ENCODE measurements around the gene AP1G2. TPM values are rescaled to one million over a fixed set of nuclear protein-coding genes. Genes with fewer than 3 reads are reported as not detected.
"Not testable (repeated sequence)": the region's sequence is repeated elsewhere in the genome, so short reads cannot be mapped to it uniquely, and the experiment has no call there.

The AP1G2 gene
- total and polyA plus RNA-seq, 5 donors from 2014 or later, result 56.1 to 329 (median 84.4) TPM

DNA sequence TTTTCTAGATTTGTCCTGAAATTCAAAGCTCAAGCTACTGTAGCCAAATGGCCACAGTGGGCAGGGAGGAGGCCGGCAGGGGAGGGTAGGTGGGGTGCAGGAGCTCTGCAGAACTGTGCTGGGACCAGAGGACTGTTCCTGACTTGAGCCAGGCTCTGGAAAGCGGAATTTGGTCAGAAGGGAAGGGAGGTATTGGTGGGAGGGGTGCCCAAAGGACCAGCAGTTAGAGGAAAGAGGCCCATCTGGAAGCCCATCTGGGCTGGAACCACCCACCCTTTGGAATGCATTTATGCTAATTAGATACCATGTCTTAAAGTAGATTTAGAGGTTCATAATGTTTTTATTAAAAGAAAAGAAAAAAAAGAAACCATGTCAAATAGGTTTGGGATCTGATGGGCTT lies 35.5 kb upstream of the AP1G2 start:
- H3K36me3 Mint-ChIP-seq, result no peaks in the 10 kb centered on the region
- H3K4me1 Mint-ChIP-seq, result peaks cover 0 to 8% (median 3%) of the 10 kb centered on the region in 4 donors
- no peaks in the 10 kb centered on the region for H3K4me1 ChIP-seq (ENCODE audit: control insufficient read depth, insufficient read depth, low read length, poor library complexity, severe bottlenecking)
- ATAC-seq (ENCODE audit: low read depth in 2 of 2) (no peak), DNase-seq (no peak)
- H3K27ac ChIP-seq (ENCODE audit: insufficient read depth, low read length, poor library complexity, severe bottlenecking), result no peak overlapping the region
- H3K9me3 Mint-ChIP-seq, result peaks cover 0 to 6% (median 0%) of the 10 kb centered on the region in 7 donors
- H3K36me3 ChIP-seq (ENCODE audit: control insufficient read depth, insufficient read depth, low read length), result no peaks in the 10 kb centered on the region
- H3K4me3 Mint-ChIP-seq, result no peak overlapping the region
- no peak overlapping the region for H3K4me3 ChIP-seq (ENCODE audit: low read depth, low read length)
- no peaks in the 10 kb centered on the region for H3K27me3 ChIP-seq (ENCODE audit: control insufficient read depth, insufficient read depth, low read length)
- peaks cover 0 to 3% of the 10 kb centered on the region in 2 experiments for H3K9me3 ChIP-seq (ENCODE audit: control insufficient read depth in 2 of 2, low read length in 2 of 2)
- peak overlapping the region in 1 of 3 donors; percentile 49 for H3K27ac Mint-ChIP-seq
- H3K27me3 Mint-ChIP-seq, result peaks cover 11% of the 10 kb centered on the region

DNA sequence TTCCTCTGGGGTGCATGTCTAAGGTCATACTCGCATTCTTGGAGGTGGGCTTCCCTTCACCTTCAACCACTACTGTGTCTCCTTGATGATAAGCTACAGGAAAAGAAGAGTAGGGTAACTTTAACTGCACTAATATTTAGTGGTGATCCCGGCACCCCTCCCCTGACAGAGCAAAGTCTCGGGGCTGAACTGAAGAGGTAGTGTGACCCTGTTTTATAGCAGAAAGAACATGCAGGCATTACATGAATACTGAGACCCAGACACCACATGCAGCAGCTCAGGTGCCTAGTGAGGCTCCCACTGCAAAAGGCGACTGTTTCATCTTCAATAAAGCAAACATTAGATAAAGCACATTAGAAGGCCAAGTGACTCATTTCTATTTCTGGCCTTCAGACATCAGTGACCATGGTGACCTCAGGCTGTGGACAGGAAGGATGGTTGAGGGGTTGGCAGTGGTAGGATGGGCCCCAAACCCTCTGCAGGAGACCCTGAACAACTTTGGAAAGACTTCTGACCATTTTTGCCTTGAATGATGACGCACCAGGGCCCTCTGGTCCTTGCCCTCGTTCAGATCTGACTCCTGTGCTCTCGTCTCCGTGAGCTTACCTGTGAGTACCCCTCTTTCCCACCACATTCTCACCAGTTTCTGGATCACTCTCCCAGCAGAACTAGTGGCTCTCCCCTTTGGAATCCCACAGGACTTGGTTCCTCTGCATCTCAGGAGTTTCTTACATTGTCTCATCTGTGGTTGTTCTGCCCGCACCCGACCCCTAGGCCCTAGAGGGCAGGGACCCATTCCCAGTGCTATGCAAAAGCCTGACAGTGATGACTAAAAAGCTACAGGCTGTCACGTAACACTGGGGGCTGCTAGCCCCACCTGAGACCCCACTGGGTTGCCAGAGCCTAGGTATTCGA lies 34.8 kb upstream of the AP1G2 start:
- Histone ChIP-seq H3K9me3 (ENCODE audit: control insufficient read depth in 2 of 2, low read length in 2 of 2) (peaks cover 0 to 3% of the 10 kb centered on the region in 2 experiments), H3K4me3 (ENCODE audit: low read depth, low read length) (no peak overlapping the region), H3K4me1 (ENCODE audit: control insufficient read depth, insufficient read depth, low read length, poor library complexity, severe bottlenecking) (no peaks in the 10 kb centered on the region), H3K27me3 (ENCODE audit: control insufficient read depth, insufficient read depth, low read length) (no peaks in the 10 kb centered on the region), H3K36me3 (ENCODE audit: control insufficient read depth, insufficient read depth, low read length) (no peaks in the 10 kb centered on the region), H3K27ac (ENCODE audit: insufficient read depth, low read length, poor library complexity, severe bottlenecking) (no peak overlapping the region)
- H3K27me3 Mint-ChIP-seq, result peaks cover 11% of the 10 kb centered on the region
- peaks cover 0 to 7% (median 3%) of the 10 kb centered on the region in 4 donors for H3K4me1 Mint-ChIP-seq
- DNase-seq (no peak), ATAC-seq (ENCODE audit: low read depth in 2 of 2) (no peak)
- peaks cover 0 to 6% (median 0%) of the 10 kb centered on the region in 7 donors for H3K9me3 Mint-ChIP-seq
- no peaks in the 10 kb centered on the region for H3K36me3 Mint-ChIP-seq
- no peak overlapping the region for H3K27ac Mint-ChIP-seq
- no peak overlapping the region for H3K4me3 Mint-ChIP-seq

DNA sequence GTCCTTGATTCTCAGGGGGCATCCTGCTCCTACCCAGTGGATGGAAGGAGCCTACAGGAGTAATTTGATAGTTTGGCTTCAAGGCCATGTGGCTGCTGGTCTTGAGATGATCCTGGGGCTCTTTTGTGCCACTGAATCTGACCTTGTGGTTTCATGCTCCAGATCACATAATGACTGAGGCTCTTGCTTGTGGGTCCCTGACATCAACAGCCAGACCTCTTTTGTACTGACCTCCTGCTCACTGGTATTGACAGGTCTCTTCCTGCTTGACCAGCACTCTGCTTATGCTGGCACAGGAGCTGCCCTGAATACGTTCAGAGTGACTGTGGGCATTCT lies 34.2 kb upstream of the AP1G2 start:
- Mint-ChIP-seq H3K36me3 (no peaks in the 10 kb centered on the region), H3K4me3 (no peak overlapping the region), H3K27ac (no peak overlapping the region), H3K4me1 (peaks cover 0 to 4% (median 3%) of the 10 kb centered on the region in 4 donors), H3K27me3 (peaks cover 15% of the 10 kb centered on the region), H3K9me3 (peaks cover 0 to 6% (median 0%) of the 10 kb centered on the region in 7 donors)
- H3K4me1 ChIP-seq (ENCODE audit: control insufficient read depth, insufficient read depth, low read length, poor library complexity, severe bottlenecking), result no peaks in the 10 kb centered on the region
- DNase-seq, result no peak
- no peak for ATAC-seq (ENCODE audit: low read depth in 2 of 2)
- H3K9me3 ChIP-seq (ENCODE audit: control insufficient read depth in 2 of 2, low read length in 2 of 2), result peaks cover 0 to 3% of the 10 kb centered on the region in 2 experiments
- H3K27ac ChIP-seq (ENCODE audit: insufficient read depth, low read length, poor library complexity, severe bottlenecking), result no peak overlapping the region
- H3K27me3 ChIP-seq (ENCODE audit: control insufficient read depth, insufficient read depth, low read length), result no peaks in the 10 kb centered on the region
- H3K4me3 ChIP-seq (ENCODE audit: low read depth, low read length), result no peak overlapping the region
- H3K36me3 ChIP-seq (ENCODE audit: control insufficient read depth, insufficient read depth, low read length), result no peaks in the 10 kb centered on the region

DNA sequence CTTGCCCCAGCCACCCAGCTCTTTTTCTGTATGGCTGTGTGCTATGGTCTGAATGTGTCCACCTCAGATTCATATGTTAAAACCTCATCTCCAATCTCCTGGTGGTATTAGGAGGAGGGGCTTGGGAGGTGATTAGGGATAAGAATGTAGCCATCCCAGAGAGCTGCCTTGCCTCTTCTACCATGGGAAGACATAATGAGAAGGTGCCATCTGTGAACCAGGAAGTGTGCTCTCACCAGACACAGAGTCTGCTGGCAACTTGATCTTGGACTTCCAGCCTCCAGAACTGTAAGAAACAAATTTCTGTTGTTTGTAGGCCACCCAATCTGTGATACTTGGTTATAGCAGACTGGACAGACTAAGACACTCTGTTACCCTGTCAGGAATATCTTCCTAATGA lies 33.8 kb upstream of the AP1G2 start:
- Mint-ChIP-seq H3K4me1 (peaks cover 0 to 3% (median 2%) of the 10 kb centered on the region in 4 donors), H3K4me3 (no peak overlapping the region), H3K9me3 (peaks cover 0 to 6% (median 0%) of the 10 kb centered on the region in 7 donors), H3K36me3 (no peaks in the 10 kb centered on the region), H3K27ac (no peak overlapping the region), H3K27me3 (peaks cover 15% of the 10 kb centered on the region)
- DNase-seq, result no peak
- Histone ChIP-seq H3K27ac (ENCODE audit: insufficient read depth, low read length, poor library complexity, severe bottlenecking) (no peak overlapping the region), H3K27me3 (ENCODE audit: control insufficient read depth, insufficient read depth, low read length) (no peaks in the 10 kb centered on the region), H3K9me3 (ENCODE audit: control insufficient read depth in 2 of 2, low read length in 2 of 2) (peaks cover 0 to 3% of the 10 kb centered on the region in 2 experiments), H3K36me3 (ENCODE audit: control insufficient read depth, insufficient read depth, low read length) (no peaks in the 10 kb centered on the region), H3K4me1 (ENCODE audit: control insufficient read depth, insufficient read depth, low read length, poor library complexity, severe bottlenecking) (no peaks in the 10 kb centered on the region), H3K4me3 (ENCODE audit: low read depth, low read length) (no peak overlapping the region)
- no peak for ATAC-seq (ENCODE audit: low read depth in 2 of 2)

DNA sequence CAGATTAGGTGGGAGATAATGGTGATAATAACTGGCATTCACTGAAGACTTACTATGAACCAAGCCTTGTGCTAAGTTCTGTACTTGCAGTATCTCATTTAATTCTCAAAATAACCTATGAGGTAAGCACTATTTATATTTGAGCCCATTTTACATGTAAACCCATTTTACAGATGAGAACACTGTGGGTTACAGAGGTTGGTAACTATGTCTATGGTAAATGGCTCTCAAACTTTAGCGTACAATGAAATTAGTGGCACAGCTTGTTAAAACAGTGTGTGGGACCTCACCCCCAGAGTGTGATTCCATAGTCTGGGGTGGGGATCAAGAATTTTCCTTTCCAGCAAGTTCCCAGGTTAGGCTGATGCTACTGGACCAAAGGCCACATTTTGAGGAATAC lies 33.2 kb upstream of the AP1G2 start:
- Histone ChIP-seq H3K9me3 (ENCODE audit: control insufficient read depth in 2 of 2, low read length in 2 of 2) (peaks cover 0 to 3% of the 10 kb centered on the region in 2 experiments), H3K36me3 (ENCODE audit: control insufficient read depth, insufficient read depth, low read length) (no peaks in the 10 kb centered on the region), H3K4me1 (ENCODE audit: control insufficient read depth, insufficient read depth, low read length, poor library complexity, severe bottlenecking) (no peaks in the 10 kb centered on the region), H3K4me3 (ENCODE audit: low read depth, low read length) (no peak overlapping the region), H3K27ac (ENCODE audit: insufficient read depth, low read length, poor library complexity, severe bottlenecking) (no peak overlapping the region), H3K27me3 (ENCODE audit: control insufficient read depth, insufficient read depth, low read length) (no peaks in the 10 kb centered on the region)
- Mint-ChIP-seq H3K4me3 (no peak overlapping the region), H3K27ac (no peak overlapping the region), H3K36me3 (no peaks in the 10 kb centered on the region), H3K9me3 (peaks cover 0 to 6% (median 0%) of the 10 kb centered on the region in 7 donors), H3K4me1 (peaks cover 0 to 2% (median 0%) of the 10 kb centered on the region in 4 donors), H3K27me3 (peaks cover 19% of the 10 kb centered on the region)
- DNase-seq (no peak), ATAC-seq (ENCODE audit: low read depth in 2 of 2) (no peak)

DNA sequence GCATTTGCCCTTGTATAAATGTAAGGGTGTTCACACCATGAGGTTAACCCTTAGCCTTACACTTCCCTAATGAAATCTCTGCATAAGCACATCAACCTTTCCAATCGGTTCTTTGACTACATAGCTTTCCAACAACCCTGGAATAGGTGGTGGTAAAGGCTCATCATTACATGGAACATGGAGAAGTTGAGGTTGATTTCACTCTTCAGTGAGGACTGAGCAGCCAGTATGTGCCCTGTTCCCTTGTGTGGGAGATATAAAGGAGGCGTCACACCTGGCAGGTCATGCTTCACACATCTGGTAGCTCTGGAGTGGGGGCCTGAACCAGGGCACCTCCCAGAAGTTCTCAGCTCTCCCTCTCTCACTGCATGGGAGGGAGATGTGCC lies 32.7 kb upstream of the AP1G2 start:
- H3K4me3 Mint-ChIP-seq, result no peak overlapping the region

DNA sequence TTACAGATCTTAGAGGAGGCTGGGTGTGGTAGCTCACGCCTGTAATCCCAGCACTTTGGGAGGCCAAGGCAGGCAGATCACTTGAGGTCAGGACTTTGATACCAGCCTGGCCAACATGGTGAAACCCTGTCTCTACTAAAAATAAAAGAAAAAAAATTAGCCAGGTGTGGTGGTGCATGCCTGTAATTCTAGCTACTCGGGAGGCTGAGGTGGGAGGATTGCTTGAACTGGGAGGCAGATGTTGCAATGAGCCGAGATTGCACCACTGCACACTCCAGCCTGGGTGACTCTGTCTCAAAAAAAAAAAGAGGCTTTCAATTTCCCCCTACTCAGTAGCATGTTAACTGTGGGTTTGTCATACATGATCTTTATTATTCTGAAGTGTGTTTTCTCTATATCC lies 26.6 kb upstream of the AP1G2 start:
- not testable (repeated sequence) for H3K27me3 ChIP-seq (ENCODE audit: control insufficient read depth, insufficient read depth, low read length); DNase-seq; H3K27ac Mint-ChIP-seq; H3K4me1 Mint-ChIP-seq; ATAC-seq (ENCODE audit: low read depth in 2 of 2); H3K36me3 ChIP-seq (ENCODE audit: control insufficient read depth, insufficient read depth, low read length); H3K9me3 Mint-ChIP-seq; H3K4me1 ChIP-seq (ENCODE audit: control insufficient read depth, insufficient read depth, low read length, poor library complexity, severe bottlenecking); H3K4me3 ChIP-seq (ENCODE audit: low read depth, low read length); H3K9me3 ChIP-seq (ENCODE audit: control insufficient read depth in 2 of 2, low read length in 2 of 2); H3K36me3 Mint-ChIP-seq; H3K4me3 Mint-ChIP-seq; H3K27ac ChIP-seq (ENCODE audit: insufficient read depth, low read length, poor library complexity, severe bottlenecking)
- H3K27me3 Mint-ChIP-seq, result peaks cover 11% of the 10 kb centered on the region

More for the DNA sequence above, 32.7 kb upstream of the AP1G2 start:
- Histone ChIP-seq H3K27ac (ENCODE audit: insufficient read depth, low read length, poor library complexity, severe bottlenecking) (no peak overlapping the region), H3K4me3 (ENCODE audit: low read depth, low read length) (no peak overlapping the region), H3K36me3 (ENCODE audit: control insufficient read depth, insufficient read depth, low read length) (no peaks in the 10 kb centered on the region), H3K4me1 (ENCODE audit: control insufficient read depth, insufficient read depth, low read length, poor library complexity, severe bottlenecking) (no peaks in the 10 kb centered on the region), H3K27me3 (ENCODE audit: control insufficient read depth, insufficient read depth, low read length) (no peaks in the 10 kb centered on the region), H3K9me3 (ENCODE audit: control insufficient read depth in 2 of 2, low read length in 2 of 2) (peaks cover 0 to 3% of the 10 kb centered on the region in 2 experiments)
- ATAC-seq (ENCODE audit: low read depth in 2 of 2), result no peak
- peaks cover 0 to 6% (median 0%) of the 10 kb centered on the region in 7 donors for H3K9me3 Mint-ChIP-seq
- H3K36me3 Mint-ChIP-seq, result no peaks in the 10 kb centered on the region
- H3K4me1 Mint-ChIP-seq, result no peaks in the 10 kb centered on the region
- H3K27me3 Mint-ChIP-seq, result peaks cover 19% of the 10 kb centered on the region
- H3K27ac Mint-ChIP-seq, result no peak overlapping the region
- DNase-seq, result no peak

DNA sequence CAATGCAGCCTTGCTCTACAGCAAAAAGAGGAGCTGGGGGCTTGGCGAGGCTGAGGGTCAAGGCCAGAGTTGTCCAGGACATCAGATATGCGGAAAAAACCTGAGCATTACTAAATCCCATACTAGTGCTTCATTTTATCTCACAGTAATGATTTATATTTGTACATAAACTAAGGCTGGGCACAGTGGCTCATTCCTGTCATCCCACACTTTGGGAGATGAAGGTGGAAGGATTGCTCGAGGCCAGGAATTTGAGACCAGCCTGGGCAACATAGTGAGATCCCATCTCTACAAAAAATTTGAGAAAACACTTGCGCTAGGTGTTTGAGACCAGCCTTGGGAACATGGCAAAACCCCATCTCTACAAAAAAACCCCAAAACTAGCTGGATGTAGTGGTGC lies 22.6 kb upstream of the AP1G2 start:
- Mint-ChIP-seq H3K9me3 (peaks cover 0 to 1% (median 0%) of the 10 kb centered on the region in 7 donors), H3K4me1 (peaks cover 0 to 5% (median 0%) of the 10 kb centered on the region in 4 donors), H3K36me3 (no peaks in the 10 kb centered on the region), H3K27ac (no peak overlapping the region), H3K27me3 (peaks cover 17% of the 10 kb centered on the region), H3K4me3 (no peak overlapping the region)
- DNase-seq, result no peak
- H3K4me1 ChIP-seq (ENCODE audit: control insufficient read depth, insufficient read depth, low read length, poor library complexity, severe bottlenecking), result no peaks in the 10 kb centered on the region
- ATAC-seq (ENCODE audit: low read depth in 2 of 2), result no peak
- H3K9me3 ChIP-seq (ENCODE audit: control insufficient read depth in 2 of 2, low read length in 2 of 2), result no peaks in the 10 kb centered on the region
- no peak overlapping the region for H3K27ac ChIP-seq (ENCODE audit: insufficient read depth, low read length, poor library complexity, severe bottlenecking)
- no peaks in the 10 kb centered on the region for H3K36me3 ChIP-seq (ENCODE audit: control insufficient read depth, insufficient read depth, low read length)
- H3K27me3 ChIP-seq (ENCODE audit: control insufficient read depth, insufficient read depth, low read length), result no peaks in the 10 kb centered on the region
- no peak overlapping the region for H3K4me3 ChIP-seq (ENCODE audit: low read depth, low read length)

All from CD4-positive, CD25-positive, alpha-beta regulatory T cell (primary cell).